Left renal pelvis (tissue), 4 donors: ENCODE results near the gene BTBD9. TPM values are rescaled to one million over a fixed set of nuclear protein-coding genes. Genes with fewer than 3 reads are reported as not detected.

ENCODE experiments used
- DNase-seq, 4 donors: peaks; one replicate each; pipeline ENCODE4 v3.0.0-alpha.2; 2013; ENCODE audit warnings: low read depth in 4 of 4, low spot score in 3 of 4
- polyA plus RNA-seq, 4 donors: library from polyadenylated mRNA; unstranded; fragments of 120-200 nt; gene quantifications; one replicate each; pipeline ENCODE4 v1.2.1, GENCODE V29; 2013; ENCODE audit not compliant: insufficient read length in 4 of 4

The BTBD9 gene
- polyA plus RNA-seq, 4 donors, result 12.0 to 15.9 (median 12.5) TPM

DNA sequence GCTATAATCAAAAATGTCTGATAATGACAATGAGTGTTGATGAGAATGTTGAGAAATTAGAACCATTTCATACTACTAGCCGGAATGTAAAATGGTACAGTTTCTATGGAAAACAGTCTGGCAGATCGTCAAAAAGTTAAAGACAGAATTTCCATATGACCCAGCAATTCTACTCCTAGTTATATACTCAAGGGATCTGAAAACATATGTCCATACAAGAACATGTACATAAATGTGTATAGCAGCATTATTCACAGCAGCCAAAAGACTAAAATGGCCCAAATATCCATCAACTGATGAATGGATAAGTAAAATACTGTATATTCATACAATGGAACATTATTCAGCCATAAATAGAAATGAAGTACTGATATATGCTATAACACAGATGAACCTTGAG, 236.2 kb downstream of the BTBD9 start:
- no peak for DNase-seq

DNA sequence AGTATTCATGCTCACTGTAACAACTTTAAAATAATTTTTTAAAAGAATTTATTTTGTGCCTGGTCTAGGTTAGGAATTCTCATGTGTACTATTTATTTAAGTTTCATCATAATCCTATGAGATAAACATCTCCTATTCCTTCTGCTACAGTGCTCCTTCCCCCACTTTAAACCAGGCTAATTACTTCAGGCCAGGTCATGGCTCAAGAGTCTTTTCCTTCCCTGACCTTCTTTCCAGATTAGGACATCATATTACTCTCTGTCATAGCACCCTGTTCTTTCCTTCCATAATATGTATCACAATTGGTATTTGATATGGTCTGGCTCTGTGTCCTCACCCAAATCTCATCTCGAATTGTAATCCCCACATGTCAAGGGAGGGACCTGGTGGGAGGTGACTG, 239.0 kb downstream of the BTBD9 start:
- no peak for DNase-seq

DNA sequence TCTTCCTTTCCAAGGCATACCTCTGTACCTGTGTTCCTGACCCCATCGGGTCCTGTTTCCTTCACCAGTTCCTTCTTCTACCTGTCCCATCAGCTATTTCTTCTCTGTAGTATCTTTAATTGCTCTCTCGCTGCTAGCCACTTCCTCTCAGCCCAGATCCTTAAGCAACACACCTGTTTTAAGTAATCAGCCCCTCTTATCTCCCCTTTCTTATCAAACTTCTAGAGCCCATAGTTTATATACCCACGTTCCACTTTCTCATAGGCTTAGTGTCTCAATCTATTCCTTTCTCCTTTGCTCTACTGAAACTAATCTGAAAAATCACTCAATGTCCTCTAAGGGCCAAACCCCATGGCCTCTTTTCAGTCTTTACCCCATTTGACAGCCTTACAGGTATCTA, 239.6 kb downstream of the BTBD9 start:
- DNase-seq, result no peak

DNA sequence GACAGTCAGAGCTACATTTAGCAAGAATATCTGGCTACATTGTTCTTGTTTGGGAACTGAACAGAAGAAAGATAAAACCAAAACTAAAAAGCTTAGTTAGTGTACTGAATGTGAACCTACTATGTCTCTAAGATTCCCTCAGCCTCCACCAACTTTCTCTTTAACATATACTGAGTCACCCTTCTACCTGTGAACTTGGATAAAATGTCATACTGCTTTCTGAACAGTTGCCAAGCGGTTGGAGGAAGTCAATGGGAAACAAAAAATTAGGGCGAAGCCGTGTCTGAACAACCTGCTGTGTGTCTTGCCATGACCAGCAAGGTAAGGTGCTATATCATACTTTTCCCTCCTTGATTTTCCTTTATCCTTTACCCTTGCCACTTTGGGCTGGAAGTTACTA, 243.5 kb downstream of the BTBD9 start:
- no peak for DNase-seq

DNA sequence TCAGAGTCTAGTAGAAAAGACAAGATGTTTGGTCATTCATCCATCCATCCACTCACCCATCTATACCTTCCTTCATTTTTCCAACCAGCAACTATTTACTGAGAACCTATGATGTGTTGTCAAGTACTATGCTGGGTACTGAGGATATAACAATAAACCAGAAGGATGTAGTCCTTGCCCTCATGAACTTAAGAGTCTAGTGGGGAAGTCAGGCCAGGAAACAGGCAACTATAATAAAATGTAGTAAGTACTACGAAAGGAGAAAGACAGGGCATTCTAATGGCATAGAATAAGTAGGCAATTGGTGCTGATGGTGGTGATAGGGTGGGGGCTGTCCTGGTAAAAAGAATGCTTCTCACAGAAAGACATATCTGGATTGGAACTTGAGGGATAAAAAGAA, 245.7 kb downstream of the BTBD9 start:
- no peak for DNase-seq

DNA sequence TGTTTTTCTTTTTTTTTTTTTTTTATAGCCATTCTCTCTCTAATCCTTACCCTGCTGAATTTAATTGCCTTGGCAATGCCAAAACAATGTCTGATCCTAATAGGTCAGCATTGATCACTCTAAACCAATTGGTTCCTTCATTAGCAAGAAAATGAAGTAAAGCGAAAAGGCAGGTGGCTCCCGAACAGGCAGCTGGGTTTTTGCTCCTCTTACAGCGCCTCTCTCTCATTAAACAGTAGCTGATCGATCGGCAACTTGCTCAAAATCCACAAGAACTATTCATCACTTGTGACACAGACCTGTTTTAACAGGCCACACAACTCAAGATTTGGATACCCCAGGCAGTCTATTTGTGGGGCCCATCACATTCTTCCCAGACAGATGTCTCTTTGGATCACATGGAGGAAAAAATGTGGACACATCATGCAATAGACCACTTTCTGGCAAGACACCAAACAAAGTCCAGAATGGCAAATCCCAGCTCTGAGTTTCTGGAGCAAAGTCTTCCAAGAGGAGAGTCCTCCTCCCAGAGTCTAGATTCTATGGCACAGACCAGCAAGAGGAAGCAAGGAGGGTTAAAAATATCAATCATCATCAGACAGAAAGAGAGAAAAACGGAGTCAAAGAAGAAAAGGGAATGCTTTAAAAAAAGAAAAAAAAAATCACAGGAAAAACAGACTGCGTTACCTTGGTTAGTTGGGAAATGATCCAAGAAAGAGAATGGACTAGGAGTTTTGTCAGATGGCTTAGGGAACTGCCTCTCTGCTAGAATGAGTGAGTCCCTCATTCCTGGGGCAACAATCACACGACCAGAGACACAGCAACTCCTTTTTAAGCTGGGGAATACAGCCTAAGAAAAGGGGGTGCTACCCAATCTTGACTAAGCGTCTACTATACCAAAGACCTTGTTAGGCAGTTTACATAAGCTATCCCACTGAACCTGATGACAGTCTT, 247.8 kb downstream of the BTBD9 start:
- no peak for DNase-seq

DNA sequence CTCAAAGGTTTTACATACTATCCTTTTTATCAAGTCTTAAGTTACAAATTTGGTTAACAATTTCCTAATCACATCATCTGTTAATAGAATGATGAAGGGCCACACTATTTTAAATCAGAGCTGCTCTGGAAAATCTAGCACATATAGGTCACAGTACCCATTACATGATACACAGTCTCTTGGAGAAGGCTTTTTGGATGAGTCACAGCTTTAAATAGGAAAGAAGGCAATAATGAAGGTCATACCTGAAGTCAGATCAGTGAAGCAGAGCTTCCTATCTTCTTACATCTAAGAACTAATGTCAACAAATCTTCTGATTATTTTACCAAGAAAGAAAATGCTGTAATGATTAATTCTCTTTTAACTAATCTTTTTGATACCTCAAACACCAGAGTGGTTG, 248.5 kb downstream of the BTBD9 start:
- DNase-seq, result no peak

DNA sequence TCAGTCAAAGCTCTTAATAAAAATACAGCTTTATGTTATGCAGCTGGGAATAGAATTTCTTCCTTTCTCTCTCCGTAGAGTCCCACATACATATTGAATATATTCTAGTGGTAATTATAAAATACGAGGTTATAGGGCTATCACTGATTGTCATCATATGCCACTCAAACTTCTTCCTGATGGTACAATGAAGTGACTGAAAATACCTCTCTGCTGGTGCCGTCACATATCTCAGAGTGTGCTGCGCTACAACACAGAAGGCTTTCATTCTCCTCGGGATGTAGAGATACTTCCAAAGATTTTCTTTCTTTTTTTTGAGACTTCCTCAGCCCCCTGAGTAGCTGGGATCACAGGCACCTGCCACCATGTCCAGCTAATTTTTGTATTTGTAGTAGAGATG, 249.9 kb downstream of the BTBD9 start:
- DNase-seq, result no peak

DNA sequence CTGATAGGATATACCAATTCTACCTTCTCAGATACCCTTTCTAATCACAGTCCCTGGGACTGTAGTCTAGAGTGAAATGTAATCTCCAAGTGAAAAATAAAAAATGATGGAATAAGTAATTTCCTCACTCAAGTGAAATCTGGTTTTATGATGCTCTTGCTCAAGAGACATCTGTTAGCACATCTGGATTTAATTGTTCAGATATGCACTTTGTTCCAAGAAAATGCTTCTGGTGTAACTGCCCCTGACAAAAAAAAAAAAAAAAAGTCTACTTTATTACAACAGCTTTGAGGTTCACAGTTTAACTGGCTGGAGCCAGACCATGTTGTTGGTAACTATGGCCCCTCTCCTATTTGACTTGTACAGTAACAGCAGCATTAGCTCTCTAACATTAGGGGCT, 251.8 kb downstream of the BTBD9 start:
- no peak for DNase-seq

DNA sequence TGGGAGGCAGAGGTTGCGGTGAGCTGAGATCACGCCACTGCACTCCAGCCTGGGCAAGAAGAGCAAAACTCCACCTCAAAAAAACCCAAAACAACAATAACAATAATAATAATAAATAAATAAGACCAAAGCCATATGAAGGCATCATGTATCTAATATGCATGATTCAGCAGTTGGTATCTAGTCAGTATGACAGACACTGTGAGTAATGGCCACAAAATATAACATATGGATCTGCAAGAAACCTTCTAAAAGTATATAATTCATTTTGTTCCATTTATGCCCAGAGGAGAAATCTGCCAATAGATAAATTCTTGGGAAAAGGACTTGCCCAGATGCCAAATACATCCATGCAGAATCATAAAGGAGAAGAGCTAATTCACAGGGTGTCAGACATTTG, 252.3 kb downstream of the BTBD9 start:
- DNase-seq, result no peak

DNA sequence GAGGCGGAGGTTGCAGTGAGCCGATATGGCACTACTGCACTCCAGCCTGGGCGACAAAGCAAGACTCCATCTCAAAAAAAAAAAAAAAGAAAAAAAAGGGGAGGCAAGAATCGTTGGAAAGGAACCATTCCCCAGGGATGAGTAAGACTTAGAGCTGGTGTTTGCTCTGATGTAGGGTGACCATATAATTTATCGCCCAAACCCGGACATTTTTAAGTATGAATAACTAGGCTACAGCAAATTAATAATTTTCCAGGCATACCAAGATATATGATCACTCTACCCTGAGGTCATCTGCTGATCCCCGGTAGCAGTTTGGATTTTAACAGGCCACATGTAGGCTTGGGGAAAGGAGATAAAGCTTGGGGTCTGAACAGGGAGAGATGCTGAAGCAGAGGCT, 260.9 kb downstream of the BTBD9 start:
- no peak for DNase-seq

DNA sequence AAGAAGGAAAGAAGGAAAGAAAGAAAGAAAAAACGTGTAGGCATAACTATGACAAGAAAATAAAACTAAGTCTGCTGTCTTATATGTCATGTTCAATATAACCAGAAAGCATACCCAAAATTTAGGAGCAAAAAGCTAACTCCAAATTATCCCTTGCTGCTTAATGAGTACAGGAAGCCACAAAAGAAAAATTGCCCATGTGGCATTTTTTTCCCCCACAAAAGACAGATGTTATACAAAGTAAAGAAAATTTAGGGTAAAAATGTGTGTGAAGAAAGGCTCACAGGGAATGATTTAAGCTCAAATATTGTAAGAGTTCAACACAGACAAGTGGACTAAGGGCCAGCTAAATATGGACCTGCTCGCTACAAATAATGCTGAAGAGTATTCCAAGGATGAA, 263.8 kb downstream of the BTBD9 start:
- DNase-seq, result no peak

DNA sequence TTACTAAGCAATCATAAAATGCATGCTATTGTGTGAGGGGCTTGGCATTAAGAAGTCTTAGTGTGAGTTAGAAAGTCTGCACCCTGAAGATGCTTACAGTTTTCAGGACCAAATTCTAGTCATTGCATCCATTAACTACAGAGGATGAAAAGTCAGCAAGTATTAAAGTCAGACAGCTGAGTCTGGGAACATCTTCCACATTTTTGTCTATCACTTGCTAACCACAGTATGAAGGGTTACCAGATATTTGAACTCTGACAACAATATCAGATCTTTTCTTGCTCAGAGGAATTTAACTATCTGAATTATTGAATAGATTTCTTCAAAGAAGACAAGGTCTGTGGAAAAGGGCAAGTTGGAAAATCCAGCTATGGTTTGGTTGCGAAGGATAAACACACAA, 264.4 kb downstream of the BTBD9 start:
- no peak for DNase-seq

DNA sequence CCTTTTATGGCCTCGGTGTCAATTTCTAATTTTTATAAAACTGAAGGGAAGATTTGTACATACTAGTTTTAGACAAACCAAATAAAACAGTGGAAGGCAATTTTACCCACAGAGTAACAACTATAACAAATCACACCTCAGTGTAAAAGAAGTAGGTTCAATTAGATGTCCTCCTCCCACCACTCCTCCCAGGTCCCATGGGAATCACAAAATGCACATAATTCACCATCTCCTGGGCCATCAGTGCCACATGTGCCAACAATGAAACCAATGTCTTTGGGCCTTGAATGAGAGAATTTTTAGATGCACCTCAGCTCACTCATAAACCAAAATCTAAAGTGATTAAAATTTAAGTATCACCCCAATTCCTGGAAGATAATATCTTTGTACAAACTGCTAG, 267.8 kb downstream of the BTBD9 start:
- DNase-seq, result no peak

DNA sequence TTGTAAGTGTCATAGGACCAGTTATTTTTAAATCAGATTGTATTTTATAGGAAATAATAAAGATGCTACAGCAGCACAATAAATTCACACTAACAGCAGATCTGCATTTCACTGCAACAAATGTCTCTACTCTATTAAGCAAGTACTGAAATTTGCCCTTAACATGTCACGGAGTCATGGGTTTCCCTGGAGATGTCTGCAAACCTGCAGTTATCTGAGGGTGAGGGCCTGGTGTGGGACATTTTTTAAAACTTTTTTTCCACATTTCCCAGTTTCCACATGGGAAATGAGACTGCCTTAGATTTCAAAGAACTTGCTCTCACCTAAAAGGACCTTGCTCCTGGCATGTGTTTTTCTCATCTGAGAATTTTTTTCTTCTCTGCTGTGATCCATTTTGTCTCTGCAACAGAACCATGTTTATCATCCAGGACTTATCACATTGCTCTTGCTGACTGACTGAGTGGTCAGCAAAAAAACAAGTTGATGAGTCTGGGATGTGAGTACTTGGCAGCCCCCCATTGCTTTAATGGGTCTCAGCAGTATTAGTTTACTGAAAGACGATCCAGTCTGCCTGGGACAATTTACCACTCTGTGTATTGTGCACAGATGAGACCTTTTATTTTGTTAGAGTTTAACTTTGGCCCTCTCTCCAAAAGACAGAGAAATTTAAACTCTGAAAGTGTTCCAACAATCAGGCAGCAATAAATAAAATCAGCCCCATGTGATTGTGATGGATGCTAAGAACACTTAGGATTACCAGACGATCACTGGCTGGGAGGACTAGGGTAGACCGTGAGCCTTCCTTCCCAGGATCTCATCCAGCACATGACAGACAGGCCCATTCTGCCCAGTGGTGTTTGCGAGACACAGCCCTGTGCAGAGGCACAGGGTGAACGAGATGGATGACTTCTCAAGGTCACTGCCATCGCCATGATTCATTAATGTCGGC, 268.8 kb downstream of the BTBD9 start:
- peak in 2 of 4 donors; percentile 41 to 64 for DNase-seq

DNA sequence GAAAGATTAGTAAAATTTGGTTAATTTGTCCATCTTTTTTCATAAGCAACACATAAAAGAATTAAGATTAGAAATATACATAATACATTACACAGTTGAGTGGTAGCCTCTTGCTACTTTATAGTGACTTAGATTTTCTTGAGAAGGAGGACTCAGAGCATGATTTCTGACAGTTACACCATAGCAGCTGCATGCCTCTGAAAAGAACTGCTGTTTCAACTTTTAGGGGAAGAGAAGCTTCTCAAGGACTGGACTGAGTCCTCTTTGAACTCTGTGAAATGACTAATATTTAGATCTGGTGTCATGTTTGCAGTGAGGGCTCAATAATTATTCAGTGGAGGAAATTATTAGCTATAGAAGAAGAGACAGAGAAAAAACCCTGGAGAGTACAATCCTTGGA, 272.5 kb downstream of the BTBD9 start:
- no peak for DNase-seq

DNA sequence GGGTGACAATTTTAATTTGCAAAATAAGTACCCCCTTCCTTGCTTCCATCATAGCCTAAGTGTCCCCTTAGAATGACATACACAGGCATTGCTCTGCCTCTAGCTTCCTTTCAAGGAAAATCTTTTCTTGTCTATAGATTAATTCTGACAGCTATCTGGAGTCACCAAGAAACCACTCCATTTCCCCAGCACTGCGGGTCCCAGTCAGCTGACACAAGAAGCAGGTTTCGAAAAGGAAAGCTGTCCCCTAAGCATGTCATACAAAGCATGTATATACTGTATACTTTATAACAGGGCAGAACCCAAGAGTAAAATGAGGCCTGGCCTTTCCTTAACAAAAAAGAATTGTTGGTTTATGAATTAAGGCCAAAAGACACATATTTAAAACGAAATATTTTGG, 273.5 kb downstream of the BTBD9 start:
- DNase-seq, result no peak

DNA sequence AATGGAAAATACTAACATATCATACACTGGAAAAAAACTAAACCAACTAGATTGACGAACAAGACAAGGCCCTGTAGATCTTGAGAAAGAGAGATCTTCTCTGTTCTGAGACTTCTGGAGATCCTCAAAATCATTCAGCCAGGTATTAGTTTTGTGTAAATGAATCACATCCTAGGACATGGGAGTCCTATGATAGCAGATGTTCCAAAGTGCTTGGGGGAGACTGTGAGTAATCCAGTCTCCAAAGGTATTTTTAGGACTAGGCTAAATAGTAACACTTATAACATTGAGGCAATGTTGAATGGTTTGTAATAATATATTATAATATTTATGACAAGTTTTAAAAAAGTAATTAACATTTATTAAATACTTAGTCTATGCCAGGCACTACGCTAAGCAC, 275.0 kb downstream of the BTBD9 start:
- no peak for DNase-seq

DNA sequence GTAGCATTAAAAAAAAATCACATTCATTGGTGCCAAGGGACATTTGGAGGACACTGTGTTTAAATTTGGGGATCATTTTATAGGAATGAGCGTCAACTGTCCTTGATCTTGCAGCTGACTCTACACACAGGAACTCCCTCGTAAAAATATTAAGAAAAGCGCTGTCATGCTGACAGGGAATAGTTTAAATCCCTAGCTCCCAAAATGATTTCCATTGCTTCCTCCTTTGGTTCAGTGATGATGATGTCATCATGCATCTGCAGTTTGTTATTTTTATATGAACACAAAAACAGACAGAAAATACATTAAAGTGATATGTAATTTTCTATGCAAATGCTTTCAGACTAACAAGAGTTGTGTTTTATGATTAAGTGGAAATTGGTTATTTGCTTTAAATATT, 275.6 kb downstream of the BTBD9 start:
- no peak for DNase-seq

DNA sequence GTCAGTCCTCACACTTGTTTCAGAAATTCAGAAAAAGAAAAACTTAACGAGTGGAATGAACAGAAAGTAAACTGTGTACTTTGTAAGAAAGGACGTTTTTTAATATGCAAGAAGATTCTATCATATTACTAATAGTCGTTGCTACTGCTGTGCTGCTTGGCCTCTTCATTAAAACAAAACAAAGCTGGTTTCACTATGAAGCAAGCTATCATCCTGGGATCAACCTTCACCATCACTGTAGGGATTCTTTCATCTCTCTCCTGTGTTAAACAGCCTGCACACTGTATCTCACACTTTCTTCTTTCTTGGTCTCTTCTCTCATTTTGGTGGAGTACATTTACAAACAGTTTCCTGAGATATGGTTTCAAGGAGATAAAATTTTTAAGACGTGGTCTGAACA, 284.2 kb downstream of the BTBD9 start:
- DNase-seq, result no peak

DNA sequence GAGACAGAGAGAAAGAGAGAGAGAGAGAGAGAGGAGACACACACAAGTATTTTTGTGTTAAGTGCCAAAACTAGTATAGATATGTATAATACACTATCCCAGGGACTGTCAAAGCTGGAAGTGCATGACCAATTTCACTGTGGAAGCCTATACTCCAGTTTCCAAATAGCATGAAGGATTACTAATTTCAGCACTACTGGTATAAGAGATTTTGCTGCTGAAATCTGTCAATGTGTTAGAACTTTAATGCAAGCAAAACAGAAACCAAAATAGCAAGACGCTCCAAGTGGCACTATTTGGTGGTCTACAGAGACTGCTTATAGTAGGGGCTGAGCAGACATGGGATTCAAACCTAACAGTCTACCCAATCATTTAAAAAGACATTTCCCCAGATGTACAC, 284.8 kb downstream of the BTBD9 start:
- no peak for DNase-seq

DNA sequence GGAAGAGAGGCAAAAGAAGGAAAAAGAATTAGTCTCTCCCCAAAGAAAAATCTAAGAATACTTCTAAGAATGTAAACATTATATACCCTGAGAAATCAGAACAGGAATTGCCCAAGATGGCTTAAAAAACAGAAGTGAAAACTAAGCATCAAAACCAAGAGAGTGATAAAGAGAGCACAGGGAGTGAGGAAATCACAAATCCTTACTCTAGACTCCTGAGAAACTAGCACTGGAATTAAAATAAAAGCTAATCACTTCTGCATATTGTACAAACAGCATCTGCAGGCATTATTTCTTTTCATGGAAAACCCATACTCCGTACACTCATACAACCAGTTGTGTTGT, 285.7 kb downstream of the BTBD9 start:
- DNase-seq, result no peak
